Activated T-helper 1 cell treated with anti-CD3 and anti-CD28 coated beads, Interleukin-12 subunit alpha, Interleukin-12 subunit beta, Interleukin-2, Interleukin-4 antibody, amounts not matched to agents 30 ng/mL and 10 ng/mL and 1 ng/mL, durations not matched to agents 14 hours and 24 hours and 36 hours (primary cell): ENCODE results near the gene THAP3. TPM values are rescaled to one million over a fixed set of nuclear protein-coding genes. Genes with fewer than 3 reads are reported as not detected.
"Not testable (repeated sequence)": the region's sequence is repeated elsewhere in the genome, so short reads cannot be mapped to it uniquely, and the experiment has no call there.

ENCODE experiments used
- DNase-seq: peaks from one replicate; pipeline ENCODE4 v3.0.0; 2021; ENCODE audit warnings: low spot score
- H3K27ac Mint-ChIP-seq: one replicate; pipeline ENCODE4 v1.8.0; 2021; ENCODE audit warnings: mild to moderate bottlenecking, mixed read lengths
- H3K27me3 Mint-ChIP-seq: one replicate; pipeline ENCODE4 v1.8.0; 2022; ENCODE audit warnings: mild to moderate bottlenecking, moderate library complexity, mixed read lengths; ENCODE audit not compliant: insufficient read depth
- H3K36me3 Mint-ChIP-seq: one replicate; pipeline ENCODE4 v1.8.0; 2021; ENCODE audit warnings: low read depth, mixed read lengths
- H3K4me1 Mint-ChIP-seq: one replicate; pipeline ENCODE4 v1.8.0; 2021; ENCODE audit warnings: low read depth, mixed read lengths
- H3K4me3 Mint-ChIP-seq: one replicate; pipeline ENCODE4 v1.8.0; 2021; ENCODE audit warnings: mild to moderate bottlenecking, moderate library complexity, mixed read lengths
- H3K9me3 Mint-ChIP-seq: one replicate; pipeline ENCODE4 v1.8.0; 2021; ENCODE audit warnings: mixed read lengths
- intact Hi-C: fragments of 100-400 bp; cut with micrococcal nuclease; formaldehyde crosslinking; loops from one replicate; pipeline ENCODE4 v1.15.1; 2024
- total RNA-seq: library from RNA; stranded (reverse); gene quantifications from 2 replicates; pipeline ENCODE4 v1.2.3, GENCODE V29; 2022

The THAP3 gene
- total RNA-seq, 1 donor from 2014 or later = 22.2 TPM

DNA sequence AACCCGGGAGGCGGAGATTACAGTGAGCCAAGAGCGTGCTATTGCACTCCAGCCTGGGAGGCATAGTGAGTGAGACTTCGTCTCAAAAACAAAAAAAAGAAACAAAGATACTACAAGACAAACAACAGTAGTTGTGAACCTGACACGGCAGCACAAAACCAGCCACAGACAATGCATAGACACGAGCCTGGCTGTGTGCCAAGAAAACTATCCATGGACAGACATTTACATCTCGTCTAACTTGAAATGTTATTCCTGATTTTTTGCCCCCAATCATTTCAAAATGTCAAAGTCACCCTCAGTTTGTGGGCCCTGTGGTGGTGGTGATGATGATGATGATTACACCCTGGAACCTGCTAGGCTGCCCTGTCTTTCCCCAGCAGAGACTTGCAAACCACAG lies 28.3 kb upstream of the THAP3 start:
- Mint-ChIP-seq H3K27ac (no peak overlapping the region), H3K9me3 (no peaks in the 10 kb centered on the region), H3K4me1 (peaks cover 26% of the 10 kb centered on the region), H3K36me3 (peaks cover 38% of the 10 kb centered on the region), H3K4me3 (no peak overlapping the region), H3K27me3 (no peaks in the 10 kb centered on the region)
- DNase-seq = no peak
- intact Hi-C loops = no loop called here

DNA sequence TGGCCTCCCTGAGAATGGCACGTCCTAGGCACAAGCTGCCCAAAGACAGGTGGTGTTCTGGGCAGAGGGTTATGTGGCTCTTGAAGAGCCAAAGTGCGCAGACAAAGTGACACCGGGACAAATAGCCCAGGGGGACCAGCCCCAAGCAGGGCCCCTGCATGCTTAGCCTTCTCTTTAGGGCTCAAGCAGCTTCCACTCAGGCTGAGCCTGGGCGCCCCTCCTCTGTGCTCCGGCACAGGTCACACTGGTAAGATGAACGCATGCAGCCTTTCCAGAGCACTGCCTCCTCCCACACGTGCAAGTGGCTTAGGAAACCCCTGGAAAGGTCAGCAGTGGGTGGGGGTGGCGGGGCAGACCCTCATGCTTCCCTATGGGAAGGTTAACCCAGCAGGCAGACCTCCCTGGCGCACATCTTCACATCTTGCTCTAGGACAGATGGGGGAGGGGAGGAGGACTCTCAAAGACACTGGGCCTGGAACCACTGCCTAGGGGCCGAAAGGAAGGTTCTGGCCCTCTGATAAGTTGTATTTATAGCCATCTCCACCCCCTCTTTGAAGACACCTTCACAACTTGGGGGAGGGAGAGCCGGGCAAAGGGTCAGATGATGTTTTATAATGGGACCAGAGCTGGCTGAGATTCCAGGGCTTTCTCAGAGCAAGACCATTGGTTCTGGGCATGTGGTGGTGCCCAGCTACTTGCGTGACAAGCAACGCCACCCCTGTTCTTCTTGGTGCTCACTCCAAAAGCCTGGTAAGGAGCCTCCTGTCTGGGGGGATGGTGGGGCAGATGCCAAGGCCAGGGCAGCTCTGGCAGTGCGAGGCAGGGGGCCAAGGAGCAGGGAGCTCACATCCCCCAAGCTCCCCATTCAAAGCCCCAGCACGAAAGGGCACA lies 27.5 kb upstream of the THAP3 start:
- no peak for DNase-seq
- no peak overlapping the region for H3K4me3 Mint-ChIP-seq
- H3K27ac Mint-ChIP-seq = no peak overlapping the region
- intact Hi-C loops = no loop called here
- no peaks in the 10 kb centered on the region for H3K27me3 Mint-ChIP-seq
- peaks cover 38% of the 10 kb centered on the region for H3K36me3 Mint-ChIP-seq
- H3K9me3 Mint-ChIP-seq = no peaks in the 10 kb centered on the region
- peaks cover 26% of the 10 kb centered on the region for H3K4me1 Mint-ChIP-seq

DNA sequence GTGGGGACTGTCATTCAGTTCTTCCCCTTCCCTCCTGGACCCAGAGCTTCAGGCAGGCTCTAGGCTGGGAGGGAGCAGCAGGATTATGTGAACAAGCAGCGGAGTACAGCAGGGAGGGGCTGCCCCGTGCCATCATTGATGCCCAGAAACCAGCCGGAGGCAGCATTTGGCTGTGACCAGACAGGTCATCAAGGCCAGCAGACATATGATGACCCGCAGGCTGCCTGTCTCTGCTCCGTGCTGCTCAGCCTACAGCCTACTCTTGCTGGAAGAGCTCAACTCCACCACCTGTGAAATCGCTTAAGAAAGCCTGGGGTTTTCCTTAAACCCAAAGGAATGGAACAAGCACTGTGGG lies 26.9 kb upstream of the THAP3 start:
- Mint-ChIP-seq H3K27ac (no peak overlapping the region), H3K9me3 (no peaks in the 10 kb centered on the region), H3K36me3 (peaks cover 38% of the 10 kb centered on the region), H3K4me3 (no peak overlapping the region), H3K4me1 (peaks cover 26% of the 10 kb centered on the region), H3K27me3 (no peaks in the 10 kb centered on the region)
- intact Hi-C loops = no loop called here
- DNase-seq = no peak

DNA sequence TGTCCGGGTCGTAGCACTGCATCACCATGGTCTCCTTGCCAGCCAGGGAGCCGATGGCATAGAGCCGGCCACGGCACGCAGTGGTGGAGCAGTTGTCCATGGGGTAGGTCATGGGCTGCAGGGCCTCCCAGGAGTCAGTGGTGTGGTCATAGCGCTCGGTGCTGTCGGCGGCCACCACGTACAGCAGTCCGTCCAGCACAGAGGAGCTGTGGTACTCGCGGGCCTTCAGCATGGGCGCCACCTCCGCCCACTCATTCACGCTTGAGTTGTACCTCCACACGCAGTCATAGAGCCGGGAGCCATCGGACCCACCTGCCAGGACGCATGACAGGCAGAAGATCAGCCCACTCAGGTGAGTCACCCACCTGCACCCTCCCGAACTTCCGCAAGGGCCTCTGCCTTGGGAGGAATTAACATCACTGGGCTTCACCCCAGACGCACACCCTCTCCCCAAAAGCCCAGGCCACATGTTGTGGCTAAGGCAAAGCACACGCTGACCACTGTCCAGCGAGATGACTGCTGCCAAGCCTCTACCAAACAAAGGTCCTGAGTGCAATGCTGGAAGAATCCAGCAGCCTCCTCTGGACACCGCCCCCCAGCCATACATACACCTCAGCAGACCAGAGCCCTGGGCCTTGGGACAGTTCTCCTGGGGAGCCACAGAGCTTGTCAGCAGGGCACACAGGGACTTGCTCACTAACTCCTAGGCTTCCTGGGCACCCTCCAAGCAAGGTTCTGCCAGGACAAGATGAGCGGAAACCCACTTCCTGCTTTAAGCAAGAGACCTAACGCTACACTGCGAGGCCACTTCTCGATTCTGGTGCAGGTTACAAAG lies 25.3 kb upstream of the THAP3 start:
- no peaks in the 10 kb centered on the region for H3K27me3 Mint-ChIP-seq
- intact Hi-C loops = no loop called here
- peaks cover 32% of the 10 kb centered on the region for H3K36me3 Mint-ChIP-seq
- H3K9me3 Mint-ChIP-seq = no peaks in the 10 kb centered on the region
- peak overlapping the region; percentile 90 for H3K4me3 Mint-ChIP-seq
- peaks cover 37% of the 10 kb centered on the region for H3K4me1 Mint-ChIP-seq
- DNase-seq = peak; percentile 38
- peak overlapping the region; percentile 89 for H3K27ac Mint-ChIP-seq

DNA sequence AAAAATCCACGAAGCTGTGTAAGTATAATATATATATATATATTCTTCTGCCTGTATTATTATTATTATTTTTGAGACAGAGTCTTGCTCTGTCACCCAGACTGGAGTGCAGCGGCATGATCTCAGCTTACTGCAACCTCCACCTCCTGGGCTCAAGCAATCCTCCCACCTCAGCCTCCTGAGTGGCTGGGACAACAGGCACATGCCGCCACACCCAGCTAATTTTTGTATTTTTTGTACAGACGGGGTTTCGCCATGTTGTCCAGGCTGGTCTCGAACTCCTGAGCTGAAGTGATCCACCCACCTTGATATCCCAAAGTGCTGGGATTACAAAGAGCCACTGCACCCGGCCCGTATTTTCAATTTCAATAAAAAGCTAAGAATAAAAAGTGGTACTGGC lies 24.7 kb upstream of the THAP3 start:
- intact Hi-C loops = loop anchor here (5.0 kb wide), 3 partner anchors 142 to 363 kb away; partner anchors contain the start of genes ACOT7 and ICMT
- H3K27me3 Mint-ChIP-seq, H3K9me3 Mint-ChIP-seq, DNase-seq: not testable (repeated sequence)
- peaks cover 28% of the 10 kb centered on the region for H3K36me3 Mint-ChIP-seq
- peak overlapping the region; percentile 90 for H3K4me3 Mint-ChIP-seq
- peak overlapping the region; percentile 89 for H3K27ac Mint-ChIP-seq
- peaks cover 38% of the 10 kb centered on the region for H3K4me1 Mint-ChIP-seq

GRCh38 chr1:6600410-6601048 lies 24.1 kb upstream of the THAP3 start:
- peaks cover 23% of the 10 kb centered on the region for H3K36me3 Mint-ChIP-seq
- peak overlapping the region; percentile 90 for H3K4me3 Mint-ChIP-seq
- no peak for DNase-seq
- peaks cover 37% of the 10 kb centered on the region for H3K4me1 Mint-ChIP-seq
- intact Hi-C loops = loop anchor here (1.0 to 5.0 kb wide), 6 partner anchors 21 to 363 kb away; partner anchors contain the start of genes ACOT7, ICMT, NOL9 and ZBTB48
- peak overlapping the region; percentile 89 for H3K27ac Mint-ChIP-seq
- no peaks in the 10 kb centered on the region for H3K9me3 Mint-ChIP-seq
- peaks cover 2% of the 10 kb centered on the region for H3K27me3 Mint-ChIP-seq

- peak overlapping the region; percentile 89 for H3K27ac Mint-ChIP-seq
- peak; percentile 69 for DNase-seq
- peaks cover 2% of the 10 kb centered on the region for H3K27me3 Mint-ChIP-seq
- H3K4me1 Mint-ChIP-seq = peaks cover 30% of the 10 kb centered on the region
- H3K36me3 Mint-ChIP-seq = peaks cover 19% of the 10 kb centered on the region
- no peaks in the 10 kb centered on the region for H3K9me3 Mint-ChIP-seq
- intact Hi-C loops = loop anchor here (1.0 to 5.0 kb wide), 6 partner anchors 22 to 364 kb away; partner anchors contain the start of genes ACOT7, ICMT, NOL9 and ZBTB48
- peak overlapping the region; percentile 90 for H3K4me3 Mint-ChIP-seq
Observed at GRCh38 chr1:6601049-6601922, 23.4 kb upstream of the THAP3 start.

- DNase-seq = no peak
- Mint-ChIP-seq H3K9me3 (no peaks in the 10 kb centered on the region), H3K4me3 (peak overlapping the region; percentile 90), H3K36me3 (peaks cover 16% of the 10 kb centered on the region), H3K4me1 (peaks cover 28% of the 10 kb centered on the region), H3K27me3 (peaks cover 2% of the 10 kb centered on the region), H3K27ac (peak overlapping the region; percentile 89)
- intact Hi-C loops = loop anchor here (1.0 to 5.0 kb wide), 12 partner anchors 11 to 609 kb away; partner anchors contain the start of genes ACOT7, CAMTA1, ICMT and NOL9
Observed at GRCh38 chr1:6601923-6602668, 22.6 kb upstream of the THAP3 start.

DNA sequence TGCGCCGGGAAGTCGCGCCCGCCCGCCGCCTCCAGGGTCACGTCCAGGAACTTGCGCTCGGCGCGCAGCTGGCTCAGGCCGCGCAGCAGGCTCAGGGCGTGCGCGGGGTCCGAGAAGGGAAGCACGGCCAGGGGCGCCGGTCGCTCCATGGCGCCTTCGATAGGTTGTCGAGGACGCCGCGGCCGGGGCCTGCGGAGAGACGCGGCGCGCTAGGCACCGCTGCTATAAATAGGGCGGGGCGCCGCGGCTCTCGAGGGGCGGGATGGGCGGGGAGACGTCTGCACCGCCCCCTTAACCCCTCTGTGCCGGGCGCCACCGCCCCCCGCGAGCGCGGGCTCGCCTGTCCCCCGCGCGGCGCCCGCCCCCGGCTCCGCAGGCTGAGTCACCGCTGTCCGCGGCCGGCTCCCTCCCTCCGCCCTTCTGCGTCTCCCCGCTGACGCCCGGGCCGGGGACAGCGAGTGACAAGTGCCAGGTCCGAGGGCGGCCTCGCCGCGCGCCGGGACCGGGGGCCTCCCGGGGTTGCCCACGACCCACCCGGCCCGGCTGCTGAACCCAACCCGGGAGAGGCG lies 21.9 kb upstream of the THAP3 start, which contains the start of gene KLHL21:
TSS of gene KLHL21 (minus strand) at position 201 of the 569 bp plus-strand sequence. CDS start at position 149, 52 bp downstream.
- H3K36me3 Mint-ChIP-seq = peaks cover 12% of the 10 kb centered on the region
- DNase-seq = peak; percentile 75
- H3K27me3 Mint-ChIP-seq = peaks cover 2% of the 10 kb centered on the region
- no peaks in the 10 kb centered on the region for H3K9me3 Mint-ChIP-seq
- peak within 1 kb of the TSS; percentile 96 for H3K27ac Mint-ChIP-seq
- intact Hi-C loops = loop anchor here (1.0 to 5.0 kb wide), 10 partner anchors 11 to 610 kb away; partner anchors contain the start of genes ACOT7, CAMTA1, ICMT and NPHP4
- peaks cover 28% of the 10 kb centered on the region for H3K4me1 Mint-ChIP-seq
- peak within 1 kb of the TSS; percentile 90 for H3K4me3 Mint-ChIP-seq

DNA sequence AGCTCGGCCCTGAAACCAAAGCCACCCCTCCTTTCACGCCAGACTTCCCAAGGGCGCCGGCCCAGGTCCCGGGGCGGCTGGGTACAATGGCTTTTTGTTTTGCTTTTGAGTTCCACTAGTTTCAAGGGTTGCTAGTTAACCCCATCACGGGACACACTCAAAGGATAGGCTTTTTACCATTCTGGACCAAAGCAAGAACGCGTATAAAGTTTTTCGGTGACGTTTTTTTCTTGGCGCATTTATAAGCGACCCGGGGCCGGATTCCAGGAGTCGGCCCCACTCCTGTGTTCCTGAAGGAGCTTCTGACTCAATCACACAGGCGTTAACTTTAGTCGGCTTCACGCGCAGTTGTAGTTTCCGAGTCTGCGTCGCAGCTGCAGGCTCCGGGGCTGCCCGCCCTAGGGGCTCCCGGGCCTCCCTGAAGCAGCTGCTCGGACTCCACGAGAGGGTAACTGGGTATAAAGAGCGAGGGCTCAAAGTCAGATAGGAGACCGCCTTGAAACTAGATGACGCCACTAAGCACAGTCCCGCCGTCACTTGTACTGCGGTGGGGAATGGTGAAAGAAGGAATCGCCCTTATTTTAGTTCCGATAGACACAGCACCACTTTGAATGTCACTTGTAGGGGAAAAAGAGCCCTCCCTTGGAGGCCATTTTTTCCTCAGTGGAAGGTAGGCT lies 21.3 kb upstream of the THAP3 start:
- peaks cover 10% of the 10 kb centered on the region for H3K36me3 Mint-ChIP-seq
- peak; percentile 40 for DNase-seq
- H3K27me3 Mint-ChIP-seq = peaks cover 6% of the 10 kb centered on the region
- H3K9me3 Mint-ChIP-seq = no peaks in the 10 kb centered on the region
- peak overlapping the region; percentile 96 for H3K27ac Mint-ChIP-seq
- peak overlapping the region; percentile 81 for H3K4me3 Mint-ChIP-seq
- peaks cover 28% of the 10 kb centered on the region for H3K4me1 Mint-ChIP-seq
- intact Hi-C loops = loop anchor here (1.0 to 5.0 kb wide), 8 partner anchors 99 to 611 kb away; partner anchors contain the start of genes ACOT7, CAMTA1, ICMT and NPHP4
